Pancreas (tissue), 10 donors: ENCODE results near the gene LMNTD2. TPM values are rescaled to one million over a fixed set of nuclear protein-coding genes. Genes with fewer than 3 reads are reported as not detected.

Source experiments
- ATAC-seq, 4 donors: fragments of 200-7000 bp; cut with Tn5 transposase; one replicate each; pipeline versions ENCODE4 v1.8.0 to v1.9.1; 2020; ENCODE audit warnings: mild to moderate bottlenecking in 4 of 4, moderate library complexity in 4 of 4
- DNase-seq, 6 donors: peaks; one replicate each; pipeline ENCODE4 v3.0.0-alpha.2; 2020
- FAIRE-seq: peaks from 2 replicates; lab custom pipeline; 2012; peaks lifted over from hg19 to GRCh38; lab: Jason Lieb, UNC
- H3K27ac ChIP-seq, 4 donors: fragments of 200-600 bp; sonication (generic); 1 replicate in 3 of 4; 2 replicates in 1 of 4; pipeline versions ENCODE4 v1.5.0 to v1.8.0; 2020
- H3K27me3 ChIP-seq, 4 donors: fragments of 200-600 bp; one replicate each; pipeline ENCODE4 v1.8.0; 2021
- H3K36me3 ChIP-seq, 3 donors: fragments of 200-600 bp; sonication (generic) in 1 of 3; one replicate each; pipeline versions ENCODE4 v1.5.0 to v1.8.0; 2020 to 2021
- H3K4me1 ChIP-seq, 3 donors: fragments of 200-600 bp; one replicate each; pipeline ENCODE4 v1.8.0; 2021
- H3K4me3 ChIP-seq, 4 donors: fragments of 200-600 bp; sonication (generic) in 2 of 4; one replicate each; pipeline versions ENCODE4 v1.5.0 to v1.8.0; 2020 to 2021
- H3K9me3 ChIP-seq, 4 donors: fragments of 200-600 bp; one replicate each; pipeline ENCODE4 v1.8.0; 2021
- WGBS, 2 donors: extraction: QIAGEN DNeasy Blood & Tissue Kit; methylation state at CpG; one replicate each; pipeline ENCODE4 v1.1.7; 2013; 5-methylcytosine and 5-hydroxymethylcytosine counted together
- intact Hi-C, 3 donors: fragments of 100-400 bp; cut with DNase I; formaldehyde crosslinking; loops; one replicate each; pipeline versions ENCODE4 v1.11.1 to v1.14.2; 2022
- polyA plus RNA-seq, 2 donors: library from polyadenylated mRNA; stranded (reverse); fragments of 200-250 nt; gene quantifications; one replicate each; pipeline ENCODE4 v1.2.3, GENCODE V29; 2013
- total RNA-seq, 6 donors: library from RNA; stranded (reverse); fragmentation: NEBNext Ultra II Directional in 4 of 6; extraction: Animal tissue kit (Norgen Biotek cat#: 25700) in 4 of 6; gene quantifications; one replicate each; pipeline versions ENCODE4 v1.2.1 to v1.2.4, GENCODE V29; 2021 to 2023
- TF ChIP-seq, protein P1 (sequence below), 4 donors: fragments of 200-600 bp; sonication (generic) in 3 of 4; IDR thresholded peaks; one replicate each; pipeline versions ENCODE4 v1.5.0 to v1.8.0; 2021; ENCODE audit warnings: antibody characterized with exemption in 4 of 4
- donor health status: healthy with polysubstance abuse.
- donor health status: DM: no; HTN: no; CAD: no; lungs with moderate emphysema.
- donor health status: DM: no; HTN: no; CAD: no.
- donor health status: control.
- donor health status: control.
- donor health status: Bipolar disorder and iron deficiency.
- donor health status: DM: yes; HTN: yes; CAD: no.
- donor health status: DM: no; HTN: no; CAD: no.
- donor health status: DM: no; HTN: no; CAD: no.
- donor health status: DM: yes; HTN: yes; CAD: no.

LMNTD2 gene
- total and polyA plus RNA-seq, 8 donors = 2.7 to 24.2 (median 5.9) TPM

DNA sequence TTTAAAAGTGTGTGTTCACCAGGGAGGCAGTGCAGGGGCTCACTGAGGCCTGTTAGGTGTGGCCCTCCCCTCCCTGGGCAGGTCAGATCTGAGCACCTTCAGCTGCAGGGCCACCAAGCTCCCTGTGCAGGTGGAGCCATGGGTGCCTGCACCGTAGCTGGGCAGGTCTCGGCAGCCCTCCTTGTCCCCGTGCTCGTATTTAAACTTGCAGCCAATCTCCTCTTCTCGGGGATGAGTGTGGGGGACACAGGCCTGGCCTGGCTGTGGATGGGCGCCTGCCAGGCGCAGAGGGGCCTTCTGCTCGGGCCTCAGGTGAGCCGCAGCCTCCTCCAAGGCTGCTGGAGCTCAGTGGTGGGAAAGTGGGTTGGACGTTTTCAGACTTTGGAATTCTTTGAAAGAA is 34.9 kb upstream of the LMNTD2 start:
- H3K27ac ChIP-seq = no peak overlapping the region
- H3K9me3 ChIP-seq = no peaks in the 10 kb centered on the region
- no peak overlapping the region for H3K4me3 ChIP-seq
- no peaks in the 10 kb centered on the region for H3K4me1 ChIP-seq
- peak in 1 of 6 donors; percentile 36 for DNase-seq
- FAIRE-seq = no peak
- intact Hi-C loops = no loop called here
- no peak for ATAC-seq
- TF ChIP-seq, protein P1, sequence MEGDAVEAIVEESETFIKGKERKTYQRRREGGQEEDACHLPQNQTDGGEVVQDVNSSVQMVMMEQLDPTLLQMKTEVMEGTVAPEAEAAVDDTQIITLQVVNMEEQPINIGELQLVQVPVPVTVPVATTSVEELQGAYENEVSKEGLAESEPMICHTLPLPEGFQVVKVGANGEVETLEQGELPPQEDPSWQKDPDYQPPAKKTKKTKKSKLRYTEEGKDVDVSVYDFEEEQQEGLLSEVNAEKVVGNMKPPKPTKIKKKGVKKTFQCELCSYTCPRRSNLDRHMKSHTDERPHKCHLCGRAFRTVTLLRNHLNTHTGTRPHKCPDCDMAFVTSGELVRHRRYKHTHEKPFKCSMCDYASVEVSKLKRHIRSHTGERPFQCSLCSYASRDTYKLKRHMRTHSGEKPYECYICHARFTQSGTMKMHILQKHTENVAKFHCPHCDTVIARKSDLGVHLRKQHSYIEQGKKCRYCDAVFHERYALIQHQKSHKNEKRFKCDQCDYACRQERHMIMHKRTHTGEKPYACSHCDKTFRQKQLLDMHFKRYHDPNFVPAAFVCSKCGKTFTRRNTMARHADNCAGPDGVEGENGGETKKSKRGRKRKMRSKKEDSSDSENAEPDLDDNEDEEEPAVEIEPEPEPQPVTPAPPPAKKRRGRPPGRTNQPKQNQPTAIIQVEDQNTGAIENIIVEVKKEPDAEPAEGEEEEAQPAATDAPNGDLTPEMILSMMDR (IDR thresholded peaks at IDR 0.05) = no peak
- no peaks in the 10 kb centered on the region for H3K27me3 ChIP-seq
- 92 to 94% methylated on average over 10 of the region's 10 CpGs for WGBS, 2 donors
- H3K36me3 ChIP-seq = peaks cover 0 to 76% (median 24%) of the 10 kb centered on the region in 3 donors

DNA sequence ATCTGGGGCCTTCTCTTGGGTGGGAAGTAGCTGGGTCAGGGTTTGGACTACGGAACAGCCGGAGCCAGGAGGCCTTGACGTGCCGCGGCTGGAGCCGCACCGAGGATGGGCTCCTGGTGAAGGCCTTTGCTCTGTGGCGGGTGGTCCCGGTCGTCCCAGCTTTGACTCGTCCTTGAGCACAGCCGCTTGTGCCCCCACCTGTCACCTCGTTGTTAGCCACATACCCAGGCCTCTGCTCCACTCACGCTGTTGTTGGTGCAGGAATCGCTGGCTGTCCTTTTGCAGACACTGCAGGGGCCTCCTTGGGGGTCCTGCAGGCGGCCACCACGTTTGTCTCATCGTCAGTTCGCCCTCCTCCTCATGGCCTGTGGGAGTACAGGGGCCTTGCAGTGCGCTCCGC is 32.8 kb upstream of the LMNTD2 start:
- no peaks in the 10 kb centered on the region for H3K27me3 ChIP-seq
- H3K36me3 ChIP-seq = peaks cover 0 to 65% (median 16%) of the 10 kb centered on the region in 3 donors
- no peak for ATAC-seq
- TF ChIP-seq, protein P1 (IDR thresholded peaks at IDR 0.05) = no peak
- no peak for FAIRE-seq
- intact Hi-C loops = no loop called here
- no peak overlapping the region for H3K27ac ChIP-seq
- H3K4me1 ChIP-seq = no peaks in the 10 kb centered on the region
- DNase-seq = no peak
- H3K9me3 ChIP-seq = no peaks in the 10 kb centered on the region
- H3K4me3 ChIP-seq = no peak overlapping the region
- whole genome bisulfite sequencing, 2 donors = 91% methylated on average over 21 of the region's 21 CpGs

DNA sequence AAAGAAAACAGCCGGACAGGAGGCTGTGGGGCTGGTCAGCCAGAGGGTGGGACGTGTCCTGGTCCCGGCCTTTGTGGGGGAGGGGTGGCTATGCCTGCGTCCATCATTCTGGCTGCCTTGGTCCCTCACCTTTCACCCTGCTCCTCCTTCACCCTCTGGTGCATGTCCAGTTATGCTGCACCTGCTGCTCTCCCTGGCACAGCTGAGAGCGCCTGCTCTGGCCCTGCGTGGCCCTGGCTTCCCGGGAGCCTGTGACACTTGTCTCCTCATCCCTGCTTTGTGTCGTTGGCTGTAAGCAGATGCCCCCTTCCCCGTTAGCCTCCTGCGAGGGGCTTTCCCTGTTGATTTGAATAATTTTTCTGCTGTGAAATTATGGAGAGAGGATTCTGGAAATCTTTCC is 32.4 kb upstream of the LMNTD2 start:
- H3K4me3 ChIP-seq = no peak overlapping the region
- ATAC-seq = no peak
- DNase-seq = no peak
- no peak overlapping the region for H3K27ac ChIP-seq
- 90 to 94% methylated on average over 10 of the region's 10 CpGs for WGBS, 2 donors
- intact Hi-C loops = no loop called here
- FAIRE-seq = no peak
- TF ChIP-seq, protein P1 (IDR thresholded peaks at IDR 0.05) = no peak
- H3K27me3 ChIP-seq = no peaks in the 10 kb centered on the region
- H3K4me1 ChIP-seq = no peaks in the 10 kb centered on the region
- peaks cover 0 to 61% (median 21%) of the 10 kb centered on the region in 3 donors for H3K36me3 ChIP-seq
- H3K9me3 ChIP-seq = no peaks in the 10 kb centered on the region

DNA sequence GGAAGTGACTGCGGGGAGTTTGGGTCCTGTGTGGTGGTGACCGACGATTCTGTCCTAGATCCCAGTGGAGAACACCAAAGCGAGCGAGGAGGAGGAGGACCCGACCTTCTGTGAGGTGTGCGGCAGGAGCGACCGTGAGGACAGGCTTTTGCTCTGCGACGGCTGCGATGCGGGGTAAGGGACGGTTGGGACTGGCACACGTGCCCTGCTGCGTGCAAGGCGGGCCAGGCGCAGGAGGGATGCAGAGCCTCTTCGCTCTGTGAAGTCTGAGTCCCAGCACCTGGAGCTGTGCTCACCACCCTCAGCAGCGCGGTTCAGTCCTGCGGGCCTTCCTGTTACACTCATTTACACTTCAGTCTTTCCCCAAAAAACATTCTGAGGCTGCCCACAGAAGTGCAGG is 32.0 kb upstream of the LMNTD2 start:
- ATAC-seq = no peak
- Histone ChIP-seq H3K4me1 (no peaks in the 10 kb centered on the region), H3K9me3 (no peaks in the 10 kb centered on the region), H3K27me3 (no peaks in the 10 kb centered on the region), H3K27ac (no peak overlapping the region), H3K4me3 (no peak overlapping the region), H3K36me3 (peaks cover 0 to 59% (median 22%) of the 10 kb centered on the region in 3 donors)
- TF ChIP-seq, protein P1 (IDR thresholded peaks at IDR 0.05) = no peak
- no peak for DNase-seq
- FAIRE-seq = no peak
- intact Hi-C loops = no loop called here
- 96% methylated on average over 22 of the region's 22 CpGs for WGBS, 2 donors

DNA sequence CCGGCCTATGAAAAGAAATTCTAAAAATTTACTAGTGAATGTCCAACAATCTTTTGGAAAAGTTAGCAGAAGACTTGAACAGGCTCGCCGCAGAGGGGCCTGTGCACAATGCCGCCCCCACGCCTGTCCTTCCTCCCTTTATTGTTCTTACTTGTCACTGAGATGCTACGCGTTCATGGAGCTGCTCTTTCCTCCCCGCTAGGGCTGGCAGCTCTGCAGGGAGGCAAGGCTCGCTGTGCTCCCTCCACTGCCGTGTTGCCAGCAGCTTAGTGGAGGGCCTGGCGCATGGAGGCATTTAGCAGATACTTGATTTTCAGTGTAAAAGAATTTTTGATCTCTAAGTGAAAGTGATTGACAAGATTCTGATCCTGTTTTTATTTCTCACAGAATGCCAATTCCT is 30.5 kb upstream of the LMNTD2 start:
- TF ChIP-seq, protein P1 (IDR thresholded peaks at IDR 0.05) = no peak
- H3K27ac ChIP-seq = no peak overlapping the region
- intact Hi-C loops = no loop called here
- H3K4me3 ChIP-seq = no peak overlapping the region
- ATAC-seq = no peak
- no peaks in the 10 kb centered on the region for H3K9me3 ChIP-seq
- no peaks in the 10 kb centered on the region for H3K4me1 ChIP-seq
- no peak for DNase-seq
- no peak for FAIRE-seq
- no peaks in the 10 kb centered on the region for H3K27me3 ChIP-seq
- 85 to 90% methylated on average over 11 of the region's 11 CpGs for WGBS, 2 donors
- peaks cover 0 to 54% (median 23%) of the 10 kb centered on the region in 3 donors for H3K36me3 ChIP-seq
